GM12892 (cell line): ENCODE results near the gene MAML1.
A peak's percentile ranks its signal among the peaks of the same experiment; 100 is the strongest.

ENCODE experiments used
- DNase-seq: peaks from one replicate; pipeline ENCODE4 v3.0.0; 2011; ENCODE audit not compliant: insufficient read length
- FAIRE-seq: peaks from 2 replicates; lab custom pipeline; 2011; peaks lifted over from hg19 to GRCh38; lab: Jason Lieb, UNC
- POLR2A ChIP-seq: IDR thresholded peaks from 2 replicates; pipeline ENCODE4 v1.6.1; 2011; ENCODE audit warnings: low read depth, low read length, control low read depth
- POLR2AphosphoS5 ChIP-seq: IDR thresholded peaks from 2 replicates; pipeline ENCODE4 v1.6.1; 2011; ENCODE audit warnings: low read depth, low read length, control low read depth
- TAF1 ChIP-seq: IDR thresholded peaks from 2 replicates; pipeline ENCODE4 v1.6.1; 2011; ENCODE audit warnings: low read depth, mild to moderate bottlenecking, control low read depth, low read length, borderline replicate concordance

MAML1 gene

GRCh38 chr5:179763215-179763945 is 30.8 kb downstream of the MAML1 start:
- DNase-seq (no peak), FAIRE-seq (peak; percentile 60)
- no peak for TF ChIP-seq TAF1
- no peak for TF ChIP-seq POLR2A
- TF ChIP-seq POLR2AphosphoS5, result no peak

- DNase-seq (no peak), FAIRE-seq (no peak)
- no peak for TF ChIP-seq POLR2A
Measured at GRCh38 chr5:179764056-179764455, 31.4 kb downstream of the MAML1 start.

- no peak for DNase-seq
- TF ChIP-seq TAF1 (no peak), POLR2AphosphoS5 (no peak), POLR2A (no peak)
Measured at GRCh38 chr5:179765400-179765799, 32.8 kb downstream of the MAML1 start.

GRCh38 chr5:179766021-179766725 is 33.6 kb downstream of the MAML1 start:
- DNase-seq (no peak), FAIRE-seq (no peak)
- TF ChIP-seq TAF1 (no peak), POLR2A (no peak), POLR2AphosphoS5 (no peak)

More at GRCh38 chr5:179765400-179765799, 32.8 kb downstream of the MAML1 start:
- no peak for FAIRE-seq

GRCh38 chr5:179766726-179767455 is 34.3 kb downstream of the MAML1 start:
- no peak for DNase-seq
- TF ChIP-seq POLR2AphosphoS5 (no peak), POLR2A (no peak), TAF1 (no peak)
- FAIRE-seq, result no peak

- TF ChIP-seq POLR2A, result no peak
- no peak for TF ChIP-seq TAF1
- TF ChIP-seq POLR2AphosphoS5, result no peak
- no peak for FAIRE-seq
- no peak for DNase-seq
Measured at GRCh38 chr5:179767496-179768100, 35.0 kb downstream of the MAML1 start.

- DNase-seq, result no peak
- no peak for FAIRE-seq
- TF ChIP-seq POLR2A, result no peak
- no peak for TF ChIP-seq POLR2AphosphoS5
- TF ChIP-seq TAF1, result no peak
Measured at GRCh38 chr5:179768326-179769085, 35.9 kb downstream of the MAML1 start.

- DNase-seq (no peak), FAIRE-seq (no peak)
- TF ChIP-seq TAF1, result no peak
- no peak for TF ChIP-seq POLR2AphosphoS5
- TF ChIP-seq POLR2A, result no peak
Measured at GRCh38 chr5:179769271-179769670, 36.6 kb downstream of the MAML1 start.

GRCh38 chr5:179769796-179770195 is 37.2 kb downstream of the MAML1 start:
- TF ChIP-seq POLR2A (no peak), POLR2AphosphoS5 (no peak), TAF1 (no peak)
- DNase-seq, result no peak
- no peak for FAIRE-seq

GRCh38 chr5:179771311-179771895 is 38.8 kb downstream of the MAML1 start:
- no peak for TF ChIP-seq TAF1
- no peak for TF ChIP-seq POLR2A
- no peak for TF ChIP-seq POLR2AphosphoS5
- no peak for FAIRE-seq
- DNase-seq, result no peak

- FAIRE-seq (no peak), DNase-seq (no peak)
- no peak for TF ChIP-seq POLR2AphosphoS5
- TF ChIP-seq POLR2A, result no peak
- no peak for TF ChIP-seq TAF1
Measured at GRCh38 chr5:179772351-179772750, 39.7 kb downstream of the MAML1 start.
